NCI-H774 (cell line): Measurements from ENCODE around the gene MORN3.
"Not testable (repeated sequence)": the region's sequence is repeated elsewhere in the genome, so short reads cannot be mapped to it uniquely, and the experiment has no call there.

Experiments
- DNase-seq: peaks from one replicate; lab custom pipeline; 2025; lab: John Stamatoyannopoulos, UW

Gene MORN3

GRCh38 chr12:121638298-121639202 lies 30.9 kb downstream of the MORN3 start:
- DNase-seq: no peak

GRCh38 chr12:121637231-121637914 lies 32.1 kb downstream of the MORN3 start:
- DNase-seq: no peak

- DNase-seq: no peak
Measured at GRCh38 chr12:121634836-121635235, 34.6 kb downstream of the MORN3 start.

- not testable (repeated sequence) for DNase-seq
Measured at GRCh38 chr12:121633833-121634196, 35.6 kb downstream of the MORN3 start.

GRCh38 chr12:121632069-121632970 lies 37.1 kb downstream of the MORN3 start:
- DNase-seq: no peak

DNA sequence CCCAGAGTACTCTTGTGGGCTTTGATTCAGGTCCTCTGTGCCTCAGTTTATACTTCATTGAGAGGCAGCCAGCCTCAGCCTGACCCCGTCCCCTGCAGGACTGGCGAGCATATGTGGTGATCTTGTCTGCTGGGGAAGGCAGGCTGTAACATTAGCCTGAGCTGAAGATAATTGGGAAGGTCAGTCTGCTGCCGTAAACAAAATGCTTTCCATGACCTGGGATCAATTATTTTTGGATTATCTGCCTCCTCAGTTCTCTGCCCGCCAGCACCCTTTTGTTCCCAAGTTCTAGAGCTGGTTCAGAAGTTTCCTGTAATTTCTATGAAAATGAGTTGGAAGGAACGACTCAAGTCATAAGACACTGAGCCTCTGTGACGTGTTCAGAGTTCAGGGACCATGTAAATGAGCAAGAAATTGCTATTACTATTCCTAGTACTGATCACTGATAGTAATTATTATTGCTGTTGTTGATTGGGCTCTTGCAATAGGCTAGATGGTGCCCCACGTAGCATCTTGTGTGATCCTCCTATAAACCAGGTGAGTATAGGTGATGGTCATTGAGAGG lies 38.6 kb downstream of the MORN3 start:
- DNase-seq: no peak

DNA sequence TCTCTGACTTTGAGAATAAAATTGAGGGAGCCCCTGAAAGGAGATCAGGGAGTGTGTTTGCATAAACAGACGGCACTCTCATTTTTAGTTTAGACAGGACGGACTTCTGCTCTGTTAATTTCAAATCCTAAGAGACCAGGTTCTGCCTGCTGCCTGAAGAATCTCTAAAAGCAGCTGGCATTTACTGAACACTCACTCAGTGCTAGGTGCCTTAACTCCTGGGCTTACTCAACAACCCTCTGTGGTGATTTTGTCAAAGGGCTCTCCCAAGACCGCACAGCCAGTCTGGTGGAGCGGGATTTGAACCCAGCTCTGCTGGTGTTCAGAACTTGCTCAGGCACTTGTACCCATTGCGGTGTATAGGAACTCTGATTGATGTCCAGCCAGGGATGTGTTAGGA lies 40.9 kb downstream of the MORN3 start:
- DNase-seq: no peak

GRCh38 chr12:121628037-121628436 lies 41.4 kb downstream of the MORN3 start:
- DNase-seq: no peak

DNA sequence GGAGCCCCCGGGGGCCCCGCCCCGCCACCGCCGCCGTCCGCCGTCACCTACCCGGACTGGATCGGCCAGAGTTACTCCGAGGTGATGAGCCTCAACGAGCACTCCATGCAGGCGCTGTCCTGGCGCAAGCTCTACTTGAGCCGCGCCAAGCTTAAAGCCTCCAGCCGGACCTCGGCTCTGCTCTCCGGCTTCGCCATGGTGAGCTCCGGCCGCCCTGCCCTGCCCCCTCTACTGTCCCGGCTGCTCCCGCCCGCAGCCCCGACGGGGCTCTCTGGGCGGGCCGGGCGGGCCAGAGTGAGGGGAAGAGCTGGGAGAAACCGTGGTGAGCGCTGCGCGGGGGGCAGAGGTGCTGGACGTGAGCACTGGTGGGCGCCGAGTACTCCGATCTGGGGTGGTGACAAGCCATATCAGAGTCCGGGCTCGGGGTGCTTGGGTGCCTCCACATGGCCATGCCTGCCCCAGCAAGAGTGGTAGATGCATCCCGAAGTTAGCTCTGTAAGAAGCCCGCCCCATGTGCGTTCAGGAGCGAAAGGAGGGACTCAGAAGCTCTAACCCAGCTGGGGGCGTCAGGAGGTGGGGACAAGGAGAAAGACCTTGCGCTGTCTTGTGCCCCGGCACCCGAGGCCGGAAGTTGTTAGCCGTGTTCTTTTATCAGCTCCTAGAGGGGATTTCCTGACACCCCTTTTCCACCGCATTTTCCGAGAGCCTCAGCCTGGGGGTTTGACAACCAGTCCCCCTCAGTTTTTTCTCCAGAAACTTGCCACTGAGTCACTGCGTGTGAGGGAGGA lies 42.4 kb downstream of the MORN3 start:
- no peak for DNase-seq

DNA sequence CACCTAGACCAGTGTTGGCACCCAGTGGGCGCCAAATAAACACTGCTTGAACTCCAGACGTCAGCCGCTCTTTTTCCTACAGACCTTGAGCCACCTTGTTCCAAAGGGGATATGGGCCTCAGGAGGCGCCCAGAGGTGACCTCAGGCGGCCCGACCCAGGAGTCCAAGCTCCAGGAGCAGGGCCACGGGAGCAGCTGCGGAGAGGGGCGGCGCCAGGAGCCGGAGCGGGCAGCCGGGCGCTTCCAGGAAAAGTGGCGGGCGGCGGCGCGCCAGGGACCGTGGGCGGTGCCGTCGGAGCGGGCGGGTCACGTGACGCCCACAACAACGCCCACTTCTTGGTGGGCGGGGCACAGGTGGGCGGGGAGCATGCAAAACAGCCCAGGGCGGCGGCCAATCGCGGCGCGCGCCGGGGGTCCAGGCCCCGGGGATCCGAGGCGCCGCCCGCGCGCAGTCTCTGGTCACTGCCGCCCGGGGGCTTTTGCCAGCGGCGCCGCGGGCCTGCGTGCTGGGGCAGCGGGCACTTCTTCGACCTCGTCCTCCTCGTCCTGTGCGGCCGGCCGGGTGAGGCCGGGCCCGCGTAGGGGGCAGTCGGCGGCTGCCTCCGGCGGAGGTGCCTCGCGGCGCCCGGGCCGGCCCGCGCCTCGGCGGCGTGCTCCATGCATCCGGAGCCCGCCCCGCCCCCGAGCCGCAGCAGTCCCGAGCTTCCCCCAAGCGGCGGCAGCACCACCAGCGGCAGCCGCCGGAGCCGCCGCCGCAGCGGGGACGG lies 43.2 kb downstream of the MORN3 start, which contains the start of gene ORAI1:
Gene ORAI1 (plus strand): TSS at position 444 of the 766 bp plus-strand sequence.
- DNase-seq: peak; percentile 97

GRCh38 chr12:121620333-121620891 lies 49.0 kb downstream of the MORN3 start:
- DNase-seq: no peak

- no peak for DNase-seq
Measured at GRCh38 chr12:121618659-121619233, 50.7 kb downstream of the MORN3 start.

- DNase-seq: no peak
Measured at GRCh38 chr12:121614872-121615467, 54.5 kb downstream of the MORN3 start.

GRCh38 chr12:121613462-121613861 lies 56.0 kb downstream of the MORN3 start:
- no peak for DNase-seq

DNA sequence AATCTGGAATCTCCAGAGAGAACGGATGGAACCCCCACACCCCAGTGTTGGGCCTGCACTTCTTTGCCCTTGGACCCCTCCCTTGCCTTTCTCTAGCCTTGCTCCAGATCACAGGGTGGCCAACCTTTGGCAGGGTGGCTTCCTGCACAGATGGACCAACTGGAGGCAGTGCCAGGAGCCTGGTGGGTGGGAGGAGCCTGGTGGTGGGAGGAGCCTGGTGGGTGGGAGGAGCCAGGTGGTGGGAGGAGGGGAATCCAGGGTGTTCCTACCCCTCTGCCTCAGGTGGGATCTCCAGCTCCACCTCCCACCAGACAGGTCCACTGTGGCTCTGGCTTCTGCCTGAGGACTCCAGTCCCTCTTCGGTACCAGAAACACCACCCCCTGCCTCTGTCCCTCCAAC lies 58.1 kb downstream of the MORN3 start:
- peak; percentile 28 for DNase-seq

- DNase-seq: no peak
Measured at GRCh38 chr12:121610239-121611149, 59.0 kb downstream of the MORN3 start.

DNA sequence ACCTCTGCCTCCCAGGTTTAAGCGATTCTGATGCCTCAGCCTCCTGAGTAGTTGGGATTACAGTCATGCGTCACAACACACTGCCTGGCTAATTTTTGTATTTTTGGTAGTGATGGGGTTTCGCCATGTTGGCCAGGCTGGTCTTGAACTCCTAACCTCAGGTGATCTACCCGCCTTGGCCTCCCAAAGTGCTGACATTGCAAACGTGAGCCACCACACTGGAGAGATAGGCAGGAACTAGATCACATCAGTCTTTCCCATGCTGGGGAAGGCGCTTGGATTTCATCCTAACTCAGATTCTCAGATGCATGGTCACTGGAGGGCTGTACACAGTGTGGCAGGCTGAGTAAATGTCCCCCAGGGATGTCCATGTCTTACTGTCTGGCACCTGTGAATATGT lies 61.2 kb downstream of the MORN3 start:
- no peak for DNase-seq

- DNase-seq: no peak
Measured at GRCh38 chr12:121603581-121603980, 65.9 kb downstream of the MORN3 start.
